Stimulated activated CD8-positive, alpha-beta memory T cell treated with anti-CD3 and anti-CD28 coated beads, Interleukin-4, amount 100 ng/mL, for 48 hours (primary cell): ENCODE data around the gene CD247.

ENCODE experiments used
- DNase-seq: peaks from one replicate; pipeline ENCODE4 v3.0.0-alpha.2; 2020

The CD247 gene

GRCh38 chr1:167455786-167456446, 62.4 kb downstream of the CD247 start:
- DNase-seq: peak; percentile 67

GRCh38 chr1:167454894-167455785, 63.2 kb downstream of the CD247 start:
- DNase-seq: peak; percentile 85

- no peak for DNase-seq
These were observed 63.9 kb downstream of the CD247 start for GRCh38 chr1:167454304-167454893.

- DNase-seq: no peak
These were observed 65.2 kb downstream of the CD247 start for GRCh38 chr1:167453123-167453522.

GRCh38 chr1:167452483-167452882, 65.8 kb downstream of the CD247 start:
- no peak for DNase-seq

GRCh38 chr1:167450843-167451242, 67.5 kb downstream of the CD247 start:
- no peak for DNase-seq

GRCh38 chr1:167447521-167448136, 70.7 kb downstream of the CD247 start:
- peak; percentile 74 for DNase-seq

GRCh38 chr1:167446966-167447365, 71.4 kb downstream of the CD247 start:
- DNase-seq: peak; percentile 16

GRCh38 chr1:167443757-167444156, 74.6 kb downstream of the CD247 start:
- peak; percentile 15 for DNase-seq

- peak; percentile 20 for DNase-seq
These were observed 75.3 kb downstream of the CD247 start for GRCh38 chr1:167442854-167443565.

GRCh38 chr1:167442142-167442848, 76.0 kb downstream of the CD247 start:
- DNase-seq: peak; percentile 92

GRCh38 chr1:167441222-167441621, 77.1 kb downstream of the CD247 start:
- DNase-seq: peak; percentile 16

- peak; percentile 20 for DNase-seq
These were observed 77.6 kb downstream of the CD247 start for GRCh38 chr1:167440776-167441175.

GRCh38 chr1:167440345-167440744, 78.0 kb downstream of the CD247 start:
- DNase-seq: peak; percentile 18

- DNase-seq: peak; percentile 52
These were observed 78.9 kb downstream of the CD247 start for GRCh38 chr1:167439301-167439988.

GRCh38 chr1:167438171-167439138, 79.9 kb downstream of the CD247 start:
- no peak for DNase-seq

GRCh38 chr1:167435484-167435883, 82.8 kb downstream of the CD247 start:
- DNase-seq: no peak

GRCh38 chr1:167434306-167434705, 84.0 kb downstream of the CD247 start:
- no peak for DNase-seq

- no peak for DNase-seq
These were observed 84.4 kb downstream of the CD247 start for GRCh38 chr1:167433884-167434283.

- no peak for DNase-seq
These were observed 85.5 kb downstream of the CD247 start for GRCh38 chr1:167432780-167433179.
